LNCaP clone FGC (cell line): ENCODE results near the gene ERG28.

Source experiments
- DNase-seq: peaks from one replicate; pipeline ENCODE4 v3.0.0-alpha.2; 2011; ENCODE audit warnings: low read depth
- H3K4me3 ChIP-seq: 2 replicates; pipeline ENCODE4 v1.5.1; 2011; ENCODE audit warnings: mild to moderate bottlenecking, low read depth, low read length, control low read depth
- CTCF ChIP-seq: IDR thresholded peaks from 2 replicates; pipeline ENCODE4 v1.5.1; 2012; ENCODE audit warnings: mild to moderate bottlenecking; ENCODE audit not compliant: control insufficient read depth, insufficient read depth; ENCODE audit errors: extremely low read depth

Gene ERG28

GRCh38 chr14:75660630-75661498 is at the start of gene ERG28, which contains the start of gene TTLL5:
ERG28 (minus strand) TSS chr14:75660876; CDS start chr14:75657502, 3,374 bp downstream.
TTLL5 (plus strand) TSS chr14:75661246; CDS start chr14:75663150, 1,904 bp downstream.
- no peak for TF ChIP-seq CTCF
- peak within 1 kb of the TSS; percentile 87 for H3K4me3 ChIP-seq
- DNase-seq: peak; percentile 99

- TF ChIP-seq CTCF: peak; percentile 90
- DNase-seq: peak; percentile 52
Measured at GRCh38 chr14:75709207-75709812, 48.6 kb upstream of the ERG28 start.

GRCh38 chr14:75705014-75705413 is 44.3 kb upstream of the ERG28 start:
- DNase-seq: no peak
- H3K4me3 ChIP-seq: no peak overlapping the region
- TF ChIP-seq CTCF: no peak

More at GRCh38 chr14:75709207-75709812, 48.6 kb upstream of the ERG28 start:
- no peak overlapping the region for H3K4me3 ChIP-seq

- DNase-seq: no peak
- TF ChIP-seq CTCF: no peak
- no peak overlapping the region for H3K4me3 ChIP-seq
Measured at GRCh38 chr14:75703467-75703866, 42.8 kb upstream of the ERG28 start.

- H3K4me3 ChIP-seq: no peak overlapping the region
- no peak for DNase-seq
- TF ChIP-seq CTCF: no peak
Measured at GRCh38 chr14:75702616-75703261, 42.1 kb upstream of the ERG28 start.

GRCh38 chr14:75702122-75702521 is 41.4 kb upstream of the ERG28 start:
- DNase-seq: no peak
- TF ChIP-seq CTCF: no peak
- no peak overlapping the region for H3K4me3 ChIP-seq
